HepG2 (cell line): Measurements from ENCODE around the gene TBX6. TPM values are rescaled to one million over a fixed set of nuclear protein-coding genes. Genes with fewer than 3 reads are reported as not detected.
A peak's percentile ranks its signal among the peaks of the same experiment; 100 is the strongest.

ENCODE experiments used
- ARNT ChIP-seq: fragments of 450-650 bp; IDR thresholded peaks from 2 replicates; pipeline ENCODE4 v1.6.1; 2017
- CREM ChIP-seq, 2 experiments: sonication (generic) in 1 of 2; formaldehyde crosslinking in 1 of 2; IDR thresholded peaks; 2 replicates each; pipeline versions ENCODE4 v1.4.0 to v1.6.1; 2016 to 2020; ENCODE audit warnings: antibody characterized with exemption in 1 of 2, mild to moderate bottlenecking in 1 of 2, missing genetic modification reagents in 1 of 2
- ERF ChIP-seq: IDR thresholded peaks from 2 replicates; pipeline ENCODE4 v1.6.1; 2018; ENCODE audit warnings: missing biosample characterization, missing genetic modification reagents
- HDAC6 ChIP-seq: fragments of 200-600 bp; sonication (generic); IDR thresholded peaks from 2 replicates; pipeline ENCODE4 v1.7.0; 2017; ENCODE audit warnings: mild to moderate bottlenecking, antibody characterized with exemption, low read length, low read depth
- JDP2 ChIP-seq: sonication (generic); formaldehyde crosslinking; IDR thresholded peaks from 2 replicates; pipeline ENCODE4 v1.8.1; 2022; ENCODE audit warnings: missing genetic modification reagents, borderline replicate concordance
- KAT7 ChIP-seq: IDR thresholded peaks from 2 replicates; pipeline ENCODE4 v1.6.1; 2018; ENCODE audit warnings: borderline replicate concordance, missing compliant biosample characterization
- KDM5B ChIP-seq: sonication (generic); formaldehyde crosslinking; IDR thresholded peaks from 2 replicates; pipeline ENCODE4 v1.4.0; 2020; ENCODE audit warnings: missing genetic modification reagents, mild to moderate bottlenecking, borderline replicate concordance
- MTERF4 ChIP-seq: sonication (generic); formaldehyde crosslinking; IDR thresholded peaks from 2 replicates; pipeline ENCODE4 v1.8.0; 2023; ENCODE audit warnings: mild to moderate bottlenecking, missing genetic modification reagents
- NCOA5 ChIP-seq: sonication (generic); formaldehyde crosslinking; IDR thresholded peaks from 2 replicates; pipeline ENCODE4 v1.4.0; 2020; ENCODE audit warnings: missing genetic modification reagents
- NFRKB ChIP-seq: fragments of 450-650 bp; IDR thresholded peaks from 2 replicates; pipeline ENCODE4 v1.6.1; 2017
- ONECUT2 ChIP-seq: sonication (generic); formaldehyde crosslinking; IDR thresholded peaks from 2 replicates; pipeline ENCODE4 v1.4.0; 2020; ENCODE audit warnings: missing genetic modification reagents
- SIN3B ChIP-seq: fragments of 150-350 bp; IDR thresholded peaks from 2 replicates; pipeline ENCODE4 v1.6.1; 2014; ENCODE audit warnings: low read length
- SOX5 ChIP-seq: IDR thresholded peaks from 2 replicates; pipeline ENCODE4 v1.6.1; 2016; ENCODE audit warnings: borderline replicate concordance
- SRF ChIP-seq: IDR thresholded peaks from 2 replicates; pipeline ENCODE4 v1.6.1; 2011; ENCODE audit warnings: mild to moderate bottlenecking, low read depth, low read length, moderate library complexity
- SUZ12 ChIP-seq: fragments of 150-350 bp; IDR thresholded peaks from 2 replicates; pipeline ENCODE4 v1.6.1; 2014; ENCODE audit warnings: low read depth, low read length
- TRIM24 ChIP-seq: sonication (generic); formaldehyde crosslinking; IDR thresholded peaks from 2 replicates; pipeline ENCODE4 v1.8.0; 2022; ENCODE audit warnings: mild to moderate bottlenecking, missing genetic modification reagents
- U2AF2 ChIP-seq: fragments of 200-400 bp; formaldehyde crosslinking; IDR thresholded peaks from 2 replicates; pipeline ENCODE4 v1.6.1; 2017; ENCODE audit warnings: low read depth, mild to moderate bottlenecking, low read length
- ZNF3 ChIP-seq: IDR thresholded peaks from 2 replicates; pipeline ENCODE4 v1.7.0; 2017; ENCODE audit warnings: inconsistent platforms
- ZNF343 ChIP-seq: sonication (generic); formaldehyde crosslinking; IDR thresholded peaks from 2 replicates; pipeline ENCODE4 v1.4.0; 2020; ENCODE audit warnings: mild to moderate bottlenecking, missing genetic modification reagents
- ZNF460 ChIP-seq: sonication (generic); formaldehyde crosslinking; IDR thresholded peaks from 2 replicates; pipeline ENCODE4 v1.5.1; 2020; ENCODE audit warnings: missing genetic modification reagents, mild to moderate bottlenecking, borderline replicate concordance
- ZNF598 ChIP-seq: sonication (generic); formaldehyde crosslinking; IDR thresholded peaks from 2 replicates; pipeline ENCODE4 v1.5.1; 2020; ENCODE audit warnings: mild to moderate bottlenecking, missing genetic modification reagents, borderline replicate concordance
- ZNF746 ChIP-seq: sonication (generic); formaldehyde crosslinking; IDR thresholded peaks from 2 replicates; pipeline ENCODE4 v1.8.0; 2022; ENCODE audit warnings: mild to moderate bottlenecking, missing genetic modification reagents
- polyA plus RNA-seq, 8 experiments: library from polyadenylated mRNA; depleted of rRNA in 3 of 8; stranded (reverse) in 7 of 8; unstranded in 1 of 8; fragments of >200 nt; fragmentation: Illumina TruSeq in 4 of 8; extraction: Trizol in 4 of 8; gene quantifications; 2 replicates each; pipeline versions ENCODE4 v1.2.1 to v1.2.3, GENCODE V29; 2011 to 2016; ENCODE audit warnings: low read depth in 4 of 8, missing spikeins in 1 of 8, mixed read lengths in 1 of 8; ENCODE audit not compliant: insufficient read depth in 1 of 8
- total RNA-seq, 5 experiments: library from RNA; depleted of rRNA; stranded (reverse); fragments of >200 nt; fragmentation: Illumina TruSeq; extraction: Trizol; gene quantifications; 2 replicates each; pipeline ENCODE4 v1.2.3, GENCODE V29; 2016; ENCODE audit warnings: low read depth in 1 of 5
- TF ChIP-seq, protein P1 (sequence below): sonication (generic); formaldehyde crosslinking; IDR thresholded peaks from 2 replicates; pipeline ENCODE4 v1.5.1; 2020; ENCODE audit warnings: missing genetic modification reagents, mild to moderate bottlenecking, borderline replicate concordance
- TF ChIP-seq, protein P2 (sequence below): sonication (generic); formaldehyde crosslinking; IDR thresholded peaks from 2 replicates; pipeline ENCODE4 v1.5.1; 2020; ENCODE audit warnings: missing genetic modification reagents, mild to moderate bottlenecking, borderline replicate concordance

TBX6 gene
- total and polyA plus RNA-seq, 2 of the 13 experiments (the other 11 are each of a cell fraction or from before 2014, with no cell fraction given) = 0.24 to 0.42 TPM

- 0 out of 2 replicates have a peak, but pooled peaks have one; percentile 32 for TF ChIP-seq SRF
- no peak; the same call in none of the 2 replicates for TF ChIP-seq ZNF746
- TF ChIP-seq ZNF3 (CRISPR knock-in tag) = no peak
- peak; percentile 28; the same call in 1 of the 2 replicates for TF ChIP-seq SOX5 (CRISPR knock-in tag)
- TF ChIP-seq ZNF598 (CRISPR knock-in tag) = peak; percentile 82; the same call in 1 of the 2 replicates
- no peak for TF ChIP-seq JDP2
- no peak for TF ChIP-seq KAT7 (CRISPR knock-in tag)
- TF ChIP-seq ZNF343 (CRISPR knock-in tag) = no peak; the same call in 1 of the 2 replicates
- no peak for TF ChIP-seq U2AF2
- TF ChIP-seq, protein P1, sequence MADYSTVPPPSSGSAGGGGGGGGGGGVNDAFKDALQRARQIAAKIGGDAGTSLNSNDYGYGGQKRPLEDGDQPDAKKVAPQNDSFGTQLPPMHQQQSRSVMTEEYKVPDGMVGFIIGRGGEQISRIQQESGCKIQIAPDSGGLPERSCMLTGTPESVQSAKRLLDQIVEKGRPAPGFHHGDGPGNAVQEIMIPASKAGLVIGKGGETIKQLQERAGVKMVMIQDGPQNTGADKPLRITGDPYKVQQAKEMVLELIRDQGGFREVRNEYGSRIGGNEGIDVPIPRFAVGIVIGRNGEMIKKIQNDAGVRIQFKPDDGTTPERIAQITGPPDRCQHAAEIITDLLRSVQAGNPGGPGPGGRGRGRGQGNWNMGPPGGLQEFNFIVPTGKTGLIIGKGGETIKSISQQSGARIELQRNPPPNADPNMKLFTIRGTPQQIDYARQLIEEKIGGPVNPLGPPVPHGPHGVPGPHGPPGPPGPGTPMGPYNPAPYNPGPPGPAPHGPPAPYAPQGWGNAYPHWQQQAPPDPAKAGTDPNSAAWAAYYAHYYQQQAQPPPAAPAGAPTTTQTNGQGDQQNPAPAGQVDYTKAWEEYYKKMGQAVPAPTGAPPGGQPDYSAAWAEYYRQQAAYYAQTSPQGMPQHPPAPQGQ (CRISPR knock-in tag) = no peak
- peak; percentile 18; the same call in 1 of the 2 replicates for TF ChIP-seq ONECUT2 (CRISPR knock-in tag)
- peak; percentile 58; the same call in 1 of the 2 replicates for TF ChIP-seq KDM5B
- TF ChIP-seq NFRKB = no peak
- TF ChIP-seq ARNT = no peak
- no peak for TF ChIP-seq ZNF460 (CRISPR knock-in tag)
- no peak for TF ChIP-seq HDAC6
- 0 out of 2 replicates have a peak, but pooled peaks have one; percentile 79 for TF ChIP-seq NCOA5 (CRISPR knock-in tag)
- no peak for TF ChIP-seq TRIM24 (CRISPR knock-in tag)
- TF ChIP-seq SUZ12 = peak; percentile 100
- TF ChIP-seq, protein P2, sequence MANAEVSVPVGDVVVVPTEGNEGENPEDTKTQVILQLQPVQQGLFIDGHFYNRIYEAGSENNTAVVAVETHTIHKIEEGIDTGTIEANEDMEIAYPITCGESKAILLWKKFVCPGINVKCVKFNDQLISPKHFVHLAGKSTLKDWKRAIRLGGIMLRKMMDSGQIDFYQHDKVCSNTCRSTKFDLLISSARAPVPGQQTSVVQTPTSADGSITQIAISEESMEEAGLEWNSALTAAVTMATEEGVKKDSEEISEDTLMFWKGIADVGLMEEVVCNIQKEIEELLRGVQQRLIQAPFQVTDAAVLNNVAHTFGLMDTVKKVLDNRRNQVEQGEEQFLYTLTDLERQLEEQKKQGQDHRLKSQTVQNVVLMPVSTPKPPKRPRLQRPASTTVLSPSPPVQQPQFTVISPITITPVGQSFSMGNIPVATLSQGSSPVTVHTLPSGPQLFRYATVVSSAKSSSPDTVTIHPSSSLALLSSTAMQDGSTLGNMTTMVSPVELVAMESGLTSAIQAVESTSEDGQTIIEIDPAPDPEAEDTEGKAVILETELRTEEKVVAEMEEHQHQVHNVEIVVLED (CRISPR knock-in tag) = peak; percentile 90
- TF ChIP-seq ERF (CRISPR knock-in tag) = peak; percentile 59; the same call in 1 of the 2 replicates
- TF ChIP-seq CREM (IDR thresholded peaks at IDR 0.05) = peak; percentile 74
- no peak for TF ChIP-seq CREM (CRISPR knock-in tag; IDR thresholded peaks at IDR 0.05)
- TF ChIP-seq SIN3B = no peak; the same call in 1 of the 2 replicates
- TF ChIP-seq MTERF4 (CRISPR knock-in tag) = no peak; the same call in 1 of the 2 replicates
These were observed at the start of gene TBX6 (continued) for GRCh38 chr16:30091474-30092372.
